ENCODE data around the gene ANKRD6.

The ANKRD6 gene

GRCh38 chr6:89682991-89683390, 250.0 kb downstream of the ANKRD6 start:
- H3K4me3 ChIP-seq (ENCODE audit: low read depth, low read length), result no peak overlapping the region
- in situ Hi-C loops (cut with HindIII; ENCODE audit: low pct_ligation_motif_present, low sequenced_read_pairs), result no loop called here
- no peak overlapping the region for H3K27ac ChIP-seq
- no peak for DNase-seq
- H3K27me3 ChIP-seq (replicated peaks), result no peaks in the 10 kb centered on the region
- no peak for TF ChIP-seq CTCF (IDR thresholded peaks at IDR 0.05; ENCODE audit: low read depth, low read length, missing control alignments)
- peaks cover 58% of the 10 kb centered on the region for H3K36me3 ChIP-seq (replicated peaks)

All from brain microvascular endothelial cell (primary cell).